CD4-positive, alpha-beta T cell treated with Interferon alpha-2 for 1 hour (primary cell): ENCODE results near the gene CRADD.
"Not testable (repeated sequence)": the region's sequence is repeated elsewhere in the genome, so short reads cannot be mapped to it uniquely, and the experiment has no call there.

Source experiments
- DNase-seq, 2 donors: peaks; one replicate each; pipeline ENCODE4 v3.0.0-alpha.2; 2020 to 2022

CRADD gene

DNA sequence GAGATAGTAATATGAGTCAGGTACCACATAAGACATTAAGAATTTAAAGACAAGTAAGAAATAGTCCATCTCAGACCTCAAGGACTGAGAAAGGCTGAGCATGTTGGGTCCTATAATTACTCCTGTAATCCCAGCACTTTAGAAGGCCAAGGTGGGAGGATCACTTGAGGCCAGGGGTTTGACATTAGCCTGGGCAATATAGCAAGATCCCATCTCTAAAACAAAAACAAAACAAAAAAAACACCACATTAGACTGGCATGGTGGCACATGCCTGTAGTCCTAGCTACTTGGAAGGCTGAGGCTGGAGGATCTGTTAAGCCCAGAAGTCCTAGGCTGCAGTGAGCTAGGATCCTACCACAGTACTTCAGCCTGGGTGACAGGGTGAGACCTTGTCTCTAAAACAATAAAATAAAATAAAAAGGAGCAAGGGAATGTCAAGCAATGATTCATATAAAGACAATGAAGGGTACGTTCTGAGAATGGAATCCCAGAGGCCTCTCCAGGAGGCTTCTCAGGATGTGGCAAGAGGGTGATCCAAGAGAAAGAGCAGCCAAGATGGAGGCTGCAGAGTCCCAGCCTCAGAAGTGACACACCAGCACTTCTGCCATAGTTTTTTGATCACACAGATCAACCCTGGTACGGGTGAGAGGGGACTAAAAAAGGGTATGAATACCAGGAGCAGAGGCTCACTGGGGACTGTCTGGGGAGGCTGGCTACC lies 206.4 kb downstream of the CRADD start:
- DNase-seq = no peak

DNA sequence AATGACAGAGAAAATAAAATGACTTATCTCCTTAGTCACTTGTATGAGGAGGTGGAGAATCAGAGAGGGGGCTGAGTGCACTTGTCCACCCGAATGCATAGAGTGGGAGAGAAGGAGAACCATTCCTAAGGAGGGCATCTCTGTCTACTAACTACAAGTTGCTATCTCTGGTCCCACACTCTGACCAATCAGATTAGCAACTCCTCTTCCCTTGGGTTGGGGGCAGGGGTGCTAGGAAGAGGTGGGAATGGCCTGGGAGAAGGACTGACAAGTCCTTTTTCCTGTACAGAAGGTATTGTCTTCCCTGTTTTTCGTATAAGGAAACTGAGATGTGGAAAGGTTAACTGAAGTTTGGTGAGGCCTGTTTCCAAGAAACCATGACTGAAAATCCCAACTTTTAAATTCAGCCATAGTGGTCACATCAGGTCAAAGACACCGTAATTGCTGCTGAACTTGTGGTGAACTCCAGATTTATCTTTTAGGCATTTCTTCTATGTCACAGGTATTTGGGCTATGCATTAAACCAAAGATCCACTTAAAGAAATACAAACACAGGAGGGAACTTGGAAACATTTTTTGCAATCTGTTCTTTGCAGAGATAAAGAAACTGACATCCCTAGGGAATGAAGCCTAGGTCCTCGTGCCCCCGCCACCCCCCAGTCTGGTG lies 207.8 kb downstream of the CRADD start:
- DNase-seq = no peak

DNA sequence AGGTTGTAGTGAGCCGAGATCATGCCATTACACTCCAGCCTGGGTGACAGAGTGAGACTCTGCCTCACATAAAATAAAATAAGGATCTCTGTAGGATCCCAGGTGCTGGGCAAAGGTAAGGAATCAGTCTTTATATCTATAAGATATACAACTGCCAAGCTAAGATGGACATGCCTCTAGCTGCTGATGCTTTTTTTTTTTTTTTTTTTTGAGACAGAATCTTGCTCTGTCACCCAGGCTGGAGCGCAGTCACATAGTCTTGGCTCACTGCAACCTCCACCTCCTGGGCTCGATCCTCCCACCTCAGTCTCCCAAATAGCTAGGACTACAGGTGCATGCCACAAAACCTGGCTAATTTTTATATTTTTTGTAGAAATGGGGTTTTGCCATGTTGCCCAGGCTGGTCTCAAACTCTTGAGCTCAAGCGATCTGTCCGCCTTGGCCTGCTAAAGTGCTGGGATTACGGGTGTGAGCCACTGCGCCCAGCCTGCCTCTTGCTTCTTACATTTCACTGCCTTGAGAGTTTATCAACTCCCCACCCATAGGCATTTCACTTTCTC lies 208.9 kb downstream of the CRADD start:
- DNase-seq = not testable (repeated sequence)

DNA sequence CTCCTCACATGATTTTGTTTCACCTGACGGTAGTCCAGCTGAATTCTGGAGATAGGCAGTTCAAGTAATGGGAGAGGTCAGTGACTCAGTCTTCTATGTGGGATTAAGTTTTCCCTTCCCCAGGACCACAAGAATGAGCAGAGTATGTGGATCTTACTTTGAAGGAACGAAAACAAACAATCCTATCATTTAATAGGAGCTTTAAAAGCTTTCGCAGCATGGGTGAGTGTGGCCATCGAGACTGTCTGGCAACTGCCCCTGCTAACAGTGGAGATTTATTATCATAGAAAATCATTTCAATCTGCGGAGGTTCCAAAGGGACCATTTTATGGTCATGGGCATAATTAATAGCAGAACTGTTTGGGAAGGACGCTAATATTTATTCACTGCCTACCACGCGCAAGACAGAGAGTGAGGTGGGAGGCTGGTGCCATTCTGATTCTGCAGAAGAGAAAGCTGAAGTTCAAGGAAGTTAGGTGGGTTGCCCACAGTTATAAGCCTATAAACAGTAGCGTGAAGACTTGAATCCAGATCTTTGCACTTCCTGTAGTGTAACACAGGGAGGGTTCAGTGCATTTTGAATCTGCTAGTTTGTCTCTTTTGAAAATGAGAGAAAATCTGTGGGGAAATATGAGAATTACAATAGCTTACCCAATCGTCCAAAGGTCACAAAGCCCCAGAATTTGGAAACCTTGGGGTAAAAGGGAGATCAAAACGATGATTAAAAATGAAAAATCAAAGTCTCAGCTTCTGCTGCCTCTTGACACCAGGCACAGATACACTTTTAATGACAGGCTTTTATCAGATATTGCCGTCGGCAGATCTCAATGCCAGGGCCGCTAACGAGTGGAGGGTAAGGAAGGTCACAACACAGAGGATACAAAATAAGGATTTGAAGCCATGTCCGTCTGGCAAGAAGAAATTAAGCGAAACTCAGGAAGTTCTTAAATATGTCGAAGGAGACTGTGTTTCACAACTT lies 209.6 kb downstream of the CRADD start:
- no peak for DNase-seq

DNA sequence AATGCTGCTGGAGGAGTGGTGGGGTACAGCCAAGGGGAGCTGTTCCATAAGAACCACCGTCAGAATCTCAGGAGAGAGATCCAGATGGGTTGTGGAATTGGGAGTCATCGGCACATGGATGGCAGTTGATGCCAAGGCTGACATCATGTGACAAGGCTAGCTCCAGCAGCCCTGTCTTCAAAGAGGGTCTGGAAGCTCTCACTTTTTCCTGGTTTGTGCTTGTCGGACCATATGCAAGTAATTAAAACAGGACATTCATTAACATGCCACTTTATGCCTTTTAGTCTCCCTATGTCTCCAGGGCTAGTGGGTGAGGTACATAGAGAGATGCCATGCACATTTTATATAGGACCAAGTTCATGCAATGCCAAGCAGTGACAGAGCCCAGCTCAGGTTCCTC lies 211.8 kb downstream of the CRADD start:
- no peak for DNase-seq

DNA sequence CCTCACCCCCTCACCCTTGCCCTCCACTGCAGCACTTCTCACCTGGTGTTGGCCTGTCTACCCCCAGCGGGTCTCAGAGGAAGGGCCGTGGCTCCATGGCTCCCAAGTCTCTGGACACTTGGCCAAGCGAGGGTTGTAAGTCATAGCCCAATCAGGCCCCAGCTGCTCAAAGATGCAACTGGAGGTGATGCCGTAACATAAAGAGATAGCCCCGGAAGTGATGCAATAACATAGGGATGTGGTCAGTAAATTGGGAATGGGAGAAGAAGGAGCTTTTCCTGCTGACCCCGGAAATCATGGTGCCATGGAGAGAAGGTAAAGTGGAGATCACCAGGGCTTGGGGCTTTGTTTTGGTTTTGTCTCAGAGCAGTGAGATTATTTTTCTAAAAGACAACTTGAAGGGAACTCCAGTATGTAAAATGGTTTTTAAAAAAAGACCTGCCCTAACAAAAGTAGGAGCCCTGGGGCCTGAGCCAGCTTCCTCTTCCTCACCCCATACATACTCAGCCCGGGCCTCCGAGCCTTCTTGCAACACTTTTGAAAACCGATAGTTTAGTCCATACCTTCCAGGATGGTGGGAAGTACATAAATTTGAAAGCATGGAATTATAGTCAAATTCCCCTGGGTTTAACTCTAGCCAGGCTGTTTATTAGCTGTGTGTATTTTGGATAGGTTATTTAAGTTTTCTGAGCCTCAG lies 212.5 kb downstream of the CRADD start:
- no peak for DNase-seq

DNA sequence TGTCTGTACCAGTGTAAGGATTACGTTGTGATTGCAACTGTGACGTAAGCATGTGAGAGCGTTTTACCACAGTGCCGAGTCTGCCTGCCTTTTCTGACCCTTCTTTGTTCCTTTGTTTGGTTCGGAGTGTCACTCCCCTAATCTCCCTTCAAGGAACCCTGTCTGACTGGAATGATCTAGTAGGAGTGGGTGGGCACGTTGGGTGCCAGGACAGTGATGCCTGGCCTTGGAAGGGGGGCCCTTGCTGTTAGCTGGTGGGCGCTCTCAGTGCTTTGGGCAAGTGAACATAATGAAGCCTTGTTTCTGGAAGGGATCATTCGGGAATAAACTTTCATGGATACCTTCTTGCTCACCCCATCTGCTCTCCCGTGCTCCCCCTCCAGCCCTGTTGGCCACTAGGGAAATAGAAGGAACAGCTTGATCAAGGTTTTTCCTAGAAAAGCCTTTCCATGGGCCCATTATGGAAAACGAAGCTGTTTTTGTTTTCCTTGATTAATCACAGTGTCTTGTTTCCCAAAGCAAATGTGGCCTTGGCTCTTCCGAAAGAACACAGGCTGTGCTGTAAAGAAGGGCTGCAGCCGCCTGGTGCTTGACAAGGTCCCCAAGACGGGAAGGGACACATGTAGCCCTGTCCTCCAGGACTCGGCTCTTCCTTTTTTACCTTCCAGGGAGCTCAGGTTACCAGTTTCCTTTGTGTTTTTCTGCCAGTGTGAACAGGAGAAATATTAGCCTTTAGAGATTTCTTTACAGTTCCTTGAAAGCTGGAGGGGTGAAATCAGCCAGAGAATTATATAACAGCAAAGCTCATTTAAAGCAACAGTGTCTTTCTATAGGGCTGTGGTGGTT lies 215.5 kb downstream of the CRADD start:
- DNase-seq = no peak

DNA sequence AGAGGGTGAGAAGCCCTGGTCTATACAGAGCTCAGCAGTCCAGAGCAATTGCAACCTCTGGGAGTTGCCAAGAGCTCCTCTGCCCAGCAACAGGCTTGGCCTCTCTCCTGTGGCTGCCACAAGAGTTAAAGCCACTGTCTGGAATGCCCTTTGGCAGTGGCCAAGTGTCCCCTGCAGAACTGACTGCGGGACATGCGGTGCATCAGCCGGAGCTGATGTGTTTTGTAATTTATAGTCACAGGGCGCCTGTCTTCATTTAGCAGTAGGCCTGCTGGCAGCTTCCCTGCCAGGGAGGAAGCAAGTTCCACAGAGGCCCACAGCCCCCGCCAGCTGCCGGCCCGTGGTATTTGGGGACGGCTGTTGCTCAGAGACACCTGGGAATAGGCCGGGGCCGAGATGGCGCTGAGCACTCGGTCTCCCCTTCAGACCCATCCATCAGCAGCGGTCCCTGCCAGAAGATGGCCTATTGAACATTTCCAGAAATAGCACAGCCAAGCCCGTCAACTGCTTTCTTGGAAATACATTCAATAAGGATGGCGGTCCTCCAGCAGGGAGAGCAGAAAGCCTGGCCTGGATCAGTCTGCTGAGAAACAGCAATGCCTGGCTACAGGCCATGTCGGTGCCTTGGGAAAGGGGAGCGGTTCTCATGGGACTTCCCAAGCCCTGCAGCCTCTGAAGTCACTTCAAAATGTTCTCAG lies 217.4 kb downstream of the CRADD start:
- no peak for DNase-seq

DNA sequence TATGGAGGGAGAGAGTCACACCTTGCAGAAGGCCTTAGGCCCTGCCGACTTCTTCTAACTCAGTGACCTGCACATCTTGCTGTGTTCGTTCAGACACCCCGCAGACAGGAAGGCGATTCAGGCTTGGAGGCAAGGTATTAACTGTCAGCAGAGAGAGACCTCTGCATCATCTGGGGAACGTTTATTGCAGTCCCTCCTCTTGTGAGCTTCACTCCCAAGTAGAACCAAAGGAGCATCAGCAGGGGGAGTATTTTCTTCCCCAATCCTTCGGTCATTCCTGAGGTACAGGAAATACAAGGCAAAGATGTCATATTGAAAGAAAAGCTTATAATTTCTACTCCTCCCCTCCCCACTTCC lies 217.9 kb downstream of the CRADD start:
- DNase-seq = no peak

DNA sequence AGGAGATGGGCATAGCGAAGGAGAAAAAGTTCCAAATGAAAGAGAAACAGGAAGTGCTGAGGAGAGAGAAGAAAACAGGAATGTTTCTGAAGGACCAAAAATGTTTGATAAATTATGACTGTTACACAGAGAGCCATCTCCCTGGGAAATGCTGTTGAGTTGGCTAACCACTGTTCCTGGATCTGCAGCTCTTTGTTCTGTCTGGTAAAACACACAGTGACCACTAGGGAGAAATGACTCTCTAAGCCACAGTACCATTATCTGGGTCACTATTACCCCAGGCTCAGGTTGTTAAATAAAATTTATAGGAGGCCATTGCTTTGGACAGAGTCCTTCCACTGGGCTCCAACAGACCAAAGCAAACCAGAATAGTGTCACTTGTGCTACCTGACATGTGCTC lies 219.3 kb downstream of the CRADD start:
- DNase-seq = no peak

DNA sequence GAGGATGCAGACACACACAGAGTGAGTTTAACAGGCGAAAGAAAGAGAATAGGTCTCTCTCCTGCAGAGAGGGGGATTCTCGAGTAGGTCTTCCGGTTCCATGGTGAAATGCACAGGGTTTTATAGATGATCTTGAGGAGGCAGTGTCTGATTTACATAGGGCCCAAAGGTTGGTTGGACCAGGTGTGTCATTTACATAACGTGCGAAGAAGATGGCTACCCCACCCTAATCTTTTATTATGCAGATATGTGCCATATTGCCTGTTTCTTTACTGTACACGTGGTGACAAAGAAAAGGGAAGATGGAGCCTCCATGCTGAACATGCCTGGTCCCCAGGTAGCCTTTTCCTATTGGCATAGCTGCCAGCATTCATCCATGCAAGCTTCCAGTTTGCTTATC lies 219.8 kb downstream of the CRADD start:
- no peak for DNase-seq

DNA sequence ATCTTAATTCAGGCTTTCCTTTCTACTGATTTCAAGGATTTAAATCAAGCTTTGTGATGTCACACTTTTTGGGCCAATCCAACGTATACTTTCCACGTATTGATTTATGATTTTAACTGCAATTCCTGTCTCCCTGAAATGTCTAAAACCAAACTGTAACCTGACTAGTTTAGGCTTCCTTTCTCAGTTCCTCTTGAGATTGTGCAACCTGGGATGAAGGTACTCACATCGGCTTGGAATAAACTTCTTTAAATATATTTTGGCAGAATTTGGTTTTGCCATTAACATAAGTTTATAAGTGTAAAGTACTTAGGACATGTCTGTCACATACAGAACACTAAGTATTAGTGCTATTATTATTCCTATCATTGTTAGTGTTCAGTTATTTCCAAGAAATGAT lies 224.6 kb downstream of the CRADD start:
- no peak for DNase-seq

DNA sequence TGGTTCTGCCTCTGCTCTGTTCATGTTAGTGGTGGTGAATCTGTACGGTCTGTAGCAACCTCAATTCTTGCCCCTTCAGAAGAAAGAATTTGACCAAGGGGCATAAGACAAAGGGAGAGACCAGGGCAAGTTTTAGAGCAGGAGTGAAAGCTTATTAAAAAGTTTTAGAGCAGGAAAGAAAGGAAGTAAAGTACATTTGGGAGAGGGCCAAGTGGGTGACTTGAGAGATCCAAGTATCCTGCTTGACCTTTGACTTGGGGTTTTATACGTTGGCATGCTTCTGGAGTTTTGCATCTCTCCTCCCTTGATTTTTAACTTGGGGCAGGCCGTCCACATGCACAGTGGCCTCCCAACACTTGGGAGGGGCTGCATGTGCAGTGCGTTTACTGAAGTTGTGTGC lies 225.0 kb downstream of the CRADD start:
- DNase-seq = no peak

DNA sequence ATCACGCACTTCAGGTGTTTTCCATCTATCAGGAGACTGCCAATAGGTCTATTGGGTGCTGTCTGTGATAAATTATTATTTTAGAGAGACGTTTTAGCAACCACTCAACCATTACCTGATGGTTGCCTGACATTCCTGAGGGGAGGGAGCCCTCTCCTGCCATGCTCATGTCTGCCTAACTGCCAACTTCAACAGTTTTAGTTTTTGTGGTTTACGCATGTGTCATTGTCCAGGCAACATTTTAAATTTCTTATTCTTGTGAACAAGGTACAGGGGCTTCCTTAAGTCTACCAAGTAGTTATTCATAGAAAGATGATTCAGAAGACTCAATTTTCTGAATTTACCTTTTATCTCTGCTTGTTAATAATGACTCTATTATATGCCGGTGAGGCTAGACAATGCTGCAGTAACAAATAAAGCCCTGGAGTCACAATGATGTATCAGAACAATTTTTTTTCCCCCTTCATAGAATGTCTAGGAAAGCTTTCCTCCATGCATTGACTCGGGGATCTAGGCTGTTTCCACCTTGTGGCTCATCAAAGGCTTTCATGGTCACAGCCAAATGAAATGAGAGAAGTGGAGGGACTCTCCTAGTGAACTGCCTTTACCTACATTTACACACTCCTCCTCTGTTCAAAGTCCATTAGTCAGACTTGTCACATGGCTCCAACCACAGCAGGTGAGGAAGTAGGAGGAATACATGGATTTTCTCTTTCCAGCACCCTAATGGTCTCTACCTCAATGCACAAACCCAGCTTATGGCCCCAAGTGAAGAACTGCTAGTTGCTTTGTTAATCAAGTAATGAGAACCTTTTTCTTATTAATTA lies 225.8 kb downstream of the CRADD start:
- DNase-seq = no peak

DNA sequence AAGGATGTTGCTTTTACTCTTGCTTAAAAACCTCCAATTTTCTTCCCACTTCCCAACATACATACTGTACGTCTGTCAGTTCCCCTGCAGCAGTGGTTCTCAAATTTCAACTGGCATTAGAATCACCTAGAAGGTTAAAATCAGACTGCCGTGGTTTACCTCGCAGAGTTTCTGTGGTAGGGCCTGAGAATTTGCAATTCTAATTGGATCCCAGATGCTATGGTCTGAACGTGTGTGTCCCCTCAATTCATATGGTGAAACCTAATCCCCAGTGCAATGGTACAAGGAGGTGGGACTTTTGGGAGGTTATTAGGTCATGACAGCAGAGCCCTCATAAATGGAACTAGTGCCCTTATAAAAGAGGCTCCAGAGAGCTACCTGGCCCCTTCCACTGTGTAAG lies 226.9 kb downstream of the CRADD start:
- no peak for DNase-seq

DNA sequence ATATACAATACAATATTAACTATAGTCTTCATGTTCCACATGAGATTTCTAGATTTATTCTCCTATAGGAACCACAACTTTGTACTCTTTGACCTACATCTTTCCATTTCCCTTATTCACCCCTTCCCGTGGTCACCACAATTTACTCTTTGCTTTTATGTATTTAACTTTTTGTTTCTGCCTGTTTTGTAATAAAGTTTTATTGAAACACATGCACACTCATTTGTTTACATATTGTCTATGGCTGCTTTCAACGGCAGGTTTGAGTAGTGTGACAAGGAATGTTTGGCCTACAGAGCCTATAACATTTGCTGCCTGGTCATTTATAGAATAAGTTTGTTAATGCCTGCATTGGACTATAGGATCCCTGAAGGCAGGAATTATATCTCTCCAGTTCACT lies 231.1 kb downstream of the CRADD start:
- no peak for DNase-seq

DNA sequence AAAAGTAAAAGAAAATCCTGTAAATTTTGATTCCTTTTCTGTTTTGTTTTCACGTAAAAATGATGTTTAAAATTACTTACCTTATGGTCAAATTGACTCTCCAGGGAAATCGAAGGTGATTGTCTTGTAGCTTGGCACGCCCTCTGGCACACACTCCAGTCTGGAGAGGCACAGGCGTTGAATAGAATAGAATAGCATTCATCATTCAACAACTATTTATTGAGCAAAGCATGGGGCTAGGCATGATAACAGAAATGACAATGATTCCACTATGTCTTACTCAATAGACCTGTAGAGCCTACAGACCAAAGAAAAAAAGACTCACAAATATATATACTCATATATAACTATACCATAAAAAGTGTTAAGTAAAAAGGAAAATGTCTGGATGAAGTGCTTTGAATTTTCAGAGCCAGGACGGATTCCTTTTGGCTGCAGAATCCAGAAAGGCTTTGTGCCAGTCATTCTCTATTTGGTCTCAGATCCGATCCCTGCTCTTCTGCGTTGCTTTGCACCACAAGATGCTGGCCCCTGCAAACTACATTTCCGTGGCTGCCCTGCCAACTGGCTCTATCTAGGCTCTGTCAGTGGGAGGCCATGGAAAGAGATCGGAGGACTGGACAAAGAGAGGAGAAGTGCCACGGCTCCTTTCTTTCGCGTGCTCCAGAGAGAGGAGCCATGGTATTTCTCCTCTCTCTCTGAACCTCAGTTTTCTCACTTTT lies 231.8 kb downstream of the CRADD start:
- DNase-seq = no peak

DNA sequence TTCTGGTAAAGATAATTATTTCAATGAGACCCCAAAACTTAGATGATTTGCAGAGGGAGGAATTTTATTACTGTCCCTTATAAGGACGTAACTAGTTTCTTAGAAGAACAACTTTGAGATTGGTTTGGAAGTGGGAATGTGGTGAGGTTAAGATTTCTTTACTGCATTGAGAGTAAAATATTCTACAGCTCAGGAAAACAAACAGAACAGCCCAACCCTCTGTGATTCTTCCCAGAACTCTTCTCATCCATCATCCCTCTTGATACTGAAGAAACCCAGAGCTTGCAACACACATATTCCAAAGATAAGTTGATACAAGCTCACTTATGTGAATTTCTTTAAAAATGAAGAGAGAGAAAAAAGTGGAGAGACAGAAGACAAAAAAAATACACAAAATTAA lies 234.2 kb downstream of the CRADD start:
- DNase-seq = no peak

DNA sequence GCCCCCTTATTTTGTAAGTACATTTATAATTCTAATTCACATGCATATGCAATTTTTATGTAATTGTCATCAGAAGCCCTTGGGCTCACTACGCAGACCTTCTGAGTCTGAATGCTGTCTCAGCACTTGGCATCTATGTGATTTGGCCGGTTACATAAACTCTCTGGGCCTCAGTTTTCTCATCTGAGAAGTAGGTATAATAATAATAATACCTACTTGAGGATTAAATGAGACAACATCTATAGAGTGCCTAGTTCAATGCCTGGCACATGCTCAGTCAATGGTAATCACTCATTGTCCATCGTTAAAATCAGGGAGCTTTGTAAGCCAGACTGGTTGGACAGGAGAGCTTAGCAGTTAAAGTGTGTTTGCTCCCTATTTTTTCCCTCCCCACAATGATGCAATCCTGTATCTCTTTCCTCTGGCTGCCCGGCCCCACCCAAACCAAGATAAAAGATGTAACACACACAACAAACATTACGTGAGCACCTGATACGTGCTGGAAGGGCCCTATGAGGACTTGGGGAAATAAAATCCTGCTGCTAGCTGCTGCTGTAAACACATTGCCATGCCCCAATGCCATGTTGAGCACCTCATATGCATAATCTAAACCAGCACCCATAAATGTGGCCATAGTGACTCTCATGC lies 235.0 kb downstream of the CRADD start:
- DNase-seq = no peak
